ENCODE results near the gene ONECUT1. TPM values are rescaled to one million over a fixed set of nuclear protein-coding genes. Genes with fewer than 3 reads are reported as not detected.

ONECUT1 gene
- total and polyA plus RNA-seq, 2 of the 8 experiments (the other 6 are each of a cell fraction or from before 2014, with no cell fraction given): 0.65 to 6.4 TPM

DNA sequence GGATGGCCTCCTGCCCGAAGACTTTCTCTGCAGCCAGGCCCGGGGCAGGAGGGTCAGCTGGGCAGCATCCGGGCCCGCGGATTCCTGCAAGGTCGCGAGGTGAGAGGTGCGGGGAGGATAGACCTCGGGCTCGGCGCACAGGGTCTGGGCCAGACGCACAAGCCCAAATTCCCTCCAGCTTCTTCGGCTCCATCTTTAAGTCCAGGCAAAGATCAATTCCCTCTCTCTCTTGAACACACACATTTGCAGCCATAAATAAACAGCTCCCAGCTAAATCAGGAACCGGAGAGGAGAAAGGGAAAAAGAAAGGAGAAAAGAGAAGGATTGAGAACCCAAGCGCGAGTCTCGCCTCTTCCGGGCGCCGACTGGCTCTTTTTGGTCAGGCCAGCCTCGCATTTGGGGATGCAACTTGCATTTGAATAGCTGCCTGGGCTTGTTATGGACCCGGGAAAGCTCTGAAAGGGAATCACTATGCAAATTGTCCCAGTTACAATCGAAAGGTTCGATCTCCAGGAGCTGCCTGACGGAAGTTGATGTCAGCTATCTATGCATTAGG is 14.5 kb upstream of the ONECUT1 start:
- Histone ChIP-seq H3K27me3 (replicated peaks in 1 of 4; ENCODE audit: control insufficient read depth in 3 of 4, extremely low read depth in 1 of 4, insufficient read depth in 3 of 4, low read length in 3 of 4) (peaks cover 18 to 49% (median 41%) of the 10 kb centered on the region in 4 experiments), H3K4me3 (ENCODE audit: extremely low read depth in 1 of 4, insufficient read depth in 2 of 4, low read depth in 3 of 4, low read length in 4 of 4) (peak overlapping the region; percentile 36 to 69 (median 54)), H3K27ac (ENCODE audit: low read depth, low read length) (peak overlapping the region; percentile 41; the same call in 1 of the 2 replicates), H2BK120ac (replicated peaks; ENCODE audit: low read depth, low read length) (no peak overlapping the region), H3K4me2 (ENCODE audit: insufficient read depth in 1 of 2, low read depth in 2 of 2, low read length in 2 of 2) (peak overlapping the region; percentile 59 to 91), H4K20me1 (replicated peaks in 1 of 2; ENCODE audit: control insufficient read depth in 1 of 2, insufficient read depth in 2 of 2, low read length in 2 of 2) (peaks cover 9 to 13% of the 10 kb centered on the region in 2 experiments), H3K9ac (replicated peaks in 1 of 4; ENCODE audit: extremely low read depth in 1 of 4, low read depth in 3 of 4, low read length in 3 of 4) (peak overlapping the region; percentile 13 to 64 (median 34); a peak in 5 of 7 replicates), H3K23me2 (ENCODE audit: low read depth, low read length) (peaks cover 13% of the 10 kb centered on the region), H4K5ac (ENCODE audit: insufficient read length, low read depth, low read length) (peak overlapping the region; percentile 0), H3K4me1 (replicated peaks in 1 of 4; ENCODE audit: control insufficient read depth in 3 of 4, insufficient read depth in 4 of 4, low read length in 3 of 4) (peaks cover 11 to 35% (median 21%) of the 10 kb centered on the region in 4 experiments), H3K9me3 (ENCODE audit: insufficient read depth in 2 of 2, low read depth in 1 of 2, low read length in 1 of 2) (peaks cover 0 to 7% of the 10 kb centered on the region in 2 experiments; a peak in 1 of 4 replicates), H3K14ac (ENCODE audit: insufficient read length) (no peak overlapping the region), H3K4ac (replicated peaks; ENCODE audit: insufficient read length, low read depth, low read length) (no peak overlapping the region), H3K79me2 (ENCODE audit: control insufficient read depth in 1 of 2, insufficient read depth in 2 of 2, low read length in 2 of 2) (peaks cover 0 to 19% of the 10 kb centered on the region in 2 experiments; a peak in 2 of 4 replicates), H3K56ac (replicated peaks; ENCODE audit: insufficient read length, low read depth, low read length) (peak overlapping the region; percentile 1), H2BK20ac (ENCODE audit: low read length) (0 out of 2 replicates have a peak overlapping the region, but pooled peaks have one; percentile 38), H3K36me3 (ENCODE audit: control insufficient read depth in 2 of 4, insufficient read depth in 4 of 4, low read length in 3 of 4) (no peaks in the 10 kb centered on the region; a peak in 1 of 8 replicates), H3K18ac (ENCODE audit: extremely low read depth, low read length) (peak overlapping the region; percentile 49; the same call in 1 of the 2 replicates), H2BK15ac (ENCODE audit: low read length) (no peak overlapping the region), H3K79me1 (ENCODE audit: low read depth, low read length) (no peaks in the 10 kb centered on the region), H2AFZ (ENCODE audit: low read length) (0 out of 2 replicates have a peak overlapping the region, but pooled peaks have one; percentile 29), H4K91ac (replicated peaks; ENCODE audit: insufficient read length, low read length) (peak overlapping the region; percentile 45), H2AK5ac (ENCODE audit: low read depth, low read length) (no peak overlapping the region), H3K23ac (ENCODE audit: insufficient read length) (no peak overlapping the region), H2BK5ac (ENCODE audit: low read depth, low read length) (peak overlapping the region; percentile 93), H4K8ac (ENCODE audit: extremely low read depth, insufficient read depth, low read length) (no peak overlapping the region), H2BK12ac (ENCODE audit: low read depth, low read length) (no peak overlapping the region)
- DNase-seq (ENCODE audit: low read depth in 1 of 2, low spot score in 2 of 2) (peak in 1 of 2 experiments; percentile 65), FAIRE-seq (peak; percentile 82)
- ChIA-PET POLR2A (ENCODE audit: partially characterized antibody) (interaction anchor here (0.7 to 14.4 kb wide), 12 partner anchors 9 to 393 kb away, joined by 3 to 225 read pairs (median 4); partner anchors contain the start of gene ONECUT1), CTCF (ENCODE audit: partially characterized antibody) (interaction anchor here (1.1 to 13.4 kb wide), 6 partner anchors 11 to 396 kb away, joined by 3 to 182 read pairs (median 7); partner anchors contain the start of gene ONECUT1)
- 5% methylated on average over 25 of the region's 25 CpGs; no CpG with 5 or more reads in 1 of the 2 experiments for WGBS, 2 experiments (ENCODE audit: extremely low coverage in 1 of 2, insufficient coverage in 1 of 2, insufficient read length in 1 of 2, insufficient replicate concordance in 2 of 2, low coverage in 1 of 2, low lambda C conversion rate in 2 of 2, missing lambda C conversion rate in 1 of 2)
- TF ChIP-seq TAF7 (optimal IDR thresholded peaks at IDR 0.05; ENCODE audit: borderline replicate concordance, low read depth, low read length): peak; percentile 70
- no peak for TF ChIP-seq POU5F1 (IDR thresholded peaks at IDR 0.05; ENCODE audit: low read depth, low read length)
- TF ChIP-seq CBX5 (IDR thresholded peaks at IDR 0.05; ENCODE audit: low read depth, low read length): no peak
- peak; percentile 37; the same call in 1 of the 2 replicates for TF ChIP-seq CHD2 (IDR thresholded peaks at IDR 0.05; ENCODE audit: low read length)
- TF ChIP-seq SRF (IDR thresholded peaks at IDR 0.05; ENCODE audit: low read depth, low read length): no peak
- peak; percentile 77 for TF ChIP-seq YY1 (IDR thresholded peaks at IDR 0.05; ENCODE audit: low read depth, low read length)
- peak; percentile 13 for TF ChIP-seq KDM4A (IDR thresholded peaks at IDR 0.05; ENCODE audit: low read depth, low read length, severe bottlenecking)
- TF ChIP-seq, protein P1, sequence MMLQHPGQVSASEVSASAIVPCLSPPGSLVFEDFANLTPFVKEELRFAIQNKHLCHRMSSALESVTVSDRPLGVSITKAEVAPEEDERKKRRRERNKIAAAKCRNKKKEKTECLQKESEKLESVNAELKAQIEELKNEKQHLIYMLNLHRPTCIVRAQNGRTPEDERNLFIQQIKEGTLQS (IDR thresholded peaks at IDR 0.05; ENCODE audit: insufficient read depth, low read depth, low read length): no peak
- peak; percentile 75 for TF ChIP-seq CTBP2 (IDR thresholded peaks at IDR 0.05; ENCODE audit: borderline replicate concordance, insufficient read depth, insufficient read length, low read length)
- TF ChIP-seq TAF1 (IDR thresholded peaks at IDR 0.05; ENCODE audit: low read depth, low read length): peak; percentile 59; the same call in 1 of the 2 replicates
